Left forelimb (tissue), 1 donor: ENCODE results near the gene ACVRL1.

Experiments used
- DNase-seq: peaks from one replicate; pipeline ENCODE4 v3.0.0-alpha.2; 2018; ENCODE audit warnings: low spot score

ACVRL1 gene

DNA sequence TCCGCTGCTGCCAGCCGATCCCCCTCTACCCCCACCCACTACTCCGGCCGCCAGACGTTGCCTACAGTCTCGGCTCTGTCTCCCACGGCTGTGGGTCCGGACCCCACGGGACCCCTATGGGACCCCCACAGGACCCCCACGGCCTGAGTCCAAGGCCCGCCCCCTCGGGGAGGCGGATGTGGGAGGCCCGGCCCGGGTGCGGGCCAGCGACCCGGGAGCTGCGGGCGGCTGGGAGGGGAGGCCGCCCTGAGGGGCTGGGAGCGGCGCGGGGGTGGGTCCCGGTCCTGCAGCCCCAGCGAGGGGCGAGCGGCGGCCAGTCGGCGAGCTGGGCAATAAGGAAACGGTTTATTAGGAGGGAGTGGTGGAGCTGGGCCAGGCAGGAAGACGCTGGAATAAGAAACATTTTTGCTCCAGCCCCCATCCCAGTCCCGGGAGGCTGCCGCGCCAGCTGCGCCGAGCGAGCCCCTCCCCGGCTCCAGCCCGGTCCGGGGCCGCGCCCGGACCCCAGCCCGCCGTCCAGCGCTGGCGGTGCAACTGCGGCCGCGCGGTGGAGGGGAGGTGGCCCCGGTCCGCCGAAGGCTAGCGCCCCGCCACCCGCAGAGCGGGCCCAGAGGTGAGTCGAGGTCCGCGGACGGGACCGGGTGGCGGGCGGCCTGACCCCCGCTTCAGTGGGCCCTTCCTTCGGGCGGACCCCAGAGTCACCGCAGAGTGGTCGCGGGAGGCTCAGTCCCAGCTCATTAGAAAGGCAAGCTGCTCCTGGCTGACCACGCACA, at the start of gene ACVRL1:
Gene ACVRL1 (plus strand): TSS at position 422 of the 773 bp plus-strand sequence. CDS start 4,971 bp downstream, outside the sequence.
- peak; percentile 84 for DNase-seq

DNA sequence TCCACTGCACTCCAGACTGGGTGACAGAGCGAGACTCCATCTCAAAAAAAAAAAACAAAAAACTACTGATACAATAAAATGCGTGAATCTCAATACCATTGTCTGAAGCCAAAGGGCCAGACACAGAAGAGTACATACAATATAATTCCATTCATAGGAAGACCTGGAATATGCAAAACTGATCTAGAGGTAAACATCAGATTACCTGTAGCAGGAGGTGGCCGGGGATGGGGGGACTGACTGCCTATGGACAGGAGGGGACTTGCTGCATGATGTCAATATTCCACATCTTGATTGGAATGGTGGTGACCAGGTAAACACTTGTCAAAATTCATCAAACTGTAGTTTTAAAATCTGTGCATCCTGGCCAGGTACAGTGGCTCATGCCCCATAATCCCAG, 46.3 kb upstream of the ACVRL1 start:
- no peak for DNase-seq

DNA sequence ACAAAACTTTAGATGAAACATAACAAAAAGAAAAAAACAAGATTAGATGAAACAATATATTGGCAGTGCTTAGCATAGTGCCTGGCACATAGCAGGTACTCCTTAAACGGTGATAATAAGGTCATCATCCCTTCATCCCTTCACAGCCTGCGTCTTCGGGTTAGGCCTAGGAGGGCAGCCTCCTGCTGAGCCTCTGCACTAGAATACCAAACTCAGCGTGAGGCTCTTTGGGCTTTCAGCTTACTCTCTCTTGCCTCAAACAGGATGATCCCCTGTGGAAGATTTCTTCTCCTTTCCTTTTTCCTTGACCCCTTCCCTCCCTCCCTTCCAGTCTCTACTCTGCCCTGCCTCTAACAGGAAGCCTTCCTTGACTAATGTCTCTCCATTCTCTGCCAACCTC, 44.4 kb upstream of the ACVRL1 start:
- no peak for DNase-seq

DNA sequence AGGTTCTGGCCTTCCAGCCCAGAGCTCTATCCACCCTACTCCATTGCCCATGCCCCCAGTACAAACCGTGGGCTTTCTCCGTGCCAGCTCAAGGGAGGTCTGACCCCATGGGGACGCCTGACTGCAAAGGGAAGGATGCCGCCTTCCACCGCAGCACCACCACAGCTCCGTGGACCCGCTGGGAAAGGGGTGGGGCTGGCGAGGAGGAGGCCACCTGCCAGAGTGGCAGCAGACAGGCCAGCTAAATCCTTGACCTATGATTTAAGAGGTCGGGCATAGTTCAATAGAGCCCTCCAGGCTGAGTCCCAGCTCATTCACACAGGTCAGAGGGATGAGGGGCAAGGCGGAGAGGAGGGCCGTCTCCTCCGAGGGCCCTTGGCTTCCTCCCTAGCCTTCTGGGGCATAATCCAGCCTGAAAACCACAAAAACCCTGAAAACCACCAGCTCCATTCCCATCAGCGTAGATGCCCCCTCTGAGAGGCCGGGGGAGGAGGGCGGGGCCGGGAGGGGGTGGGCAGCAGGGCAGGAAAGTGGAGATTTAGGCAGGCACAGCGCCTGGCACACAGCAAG, 43.9 kb upstream of the ACVRL1 start:
- no peak for DNase-seq

DNA sequence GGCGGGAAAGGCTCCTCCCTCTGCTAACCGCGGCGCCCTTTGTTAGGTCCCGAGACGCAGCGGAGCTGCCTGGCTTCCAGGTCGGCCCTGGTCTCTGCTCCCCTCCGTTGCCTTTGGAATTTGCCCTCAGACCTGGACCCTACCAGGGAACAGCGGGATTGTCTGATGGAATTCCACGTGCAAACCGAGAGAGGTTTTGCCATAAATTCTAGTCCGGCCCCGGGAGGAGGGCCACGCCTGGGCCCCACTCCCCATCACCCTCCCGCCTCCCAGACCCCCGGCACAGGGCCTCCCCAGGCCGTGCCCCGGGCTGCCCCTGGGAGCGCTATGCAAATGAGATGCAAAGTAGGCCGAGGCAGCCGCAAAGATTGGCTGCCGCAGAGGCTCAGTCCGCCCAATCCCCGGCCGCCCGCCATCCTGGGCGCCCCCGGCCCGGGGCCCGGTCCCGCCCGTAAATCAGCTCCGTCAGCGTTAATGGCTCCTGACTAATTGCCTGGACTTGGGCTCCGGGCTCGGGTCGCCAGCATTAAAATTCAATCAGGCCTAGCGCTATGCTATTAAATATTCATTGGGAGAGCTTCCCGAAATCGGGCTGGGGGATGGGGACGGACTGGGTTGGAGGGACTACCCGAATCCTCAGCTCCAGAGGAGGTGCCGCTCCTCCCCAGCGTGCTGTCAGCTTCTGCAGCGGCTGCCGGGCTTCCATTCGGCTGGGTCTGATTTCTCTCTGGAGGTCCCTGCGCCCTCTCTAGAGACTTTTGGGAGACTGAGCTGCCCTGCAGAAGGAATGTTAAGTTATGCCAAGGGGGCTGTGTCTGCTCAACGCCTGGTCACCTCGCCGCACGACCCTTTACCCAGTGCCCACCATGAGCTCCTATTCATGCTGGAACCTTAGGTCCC, 43.1 kb upstream of the ACVRL1 start:
- peak; percentile 79 for DNase-seq

DNA sequence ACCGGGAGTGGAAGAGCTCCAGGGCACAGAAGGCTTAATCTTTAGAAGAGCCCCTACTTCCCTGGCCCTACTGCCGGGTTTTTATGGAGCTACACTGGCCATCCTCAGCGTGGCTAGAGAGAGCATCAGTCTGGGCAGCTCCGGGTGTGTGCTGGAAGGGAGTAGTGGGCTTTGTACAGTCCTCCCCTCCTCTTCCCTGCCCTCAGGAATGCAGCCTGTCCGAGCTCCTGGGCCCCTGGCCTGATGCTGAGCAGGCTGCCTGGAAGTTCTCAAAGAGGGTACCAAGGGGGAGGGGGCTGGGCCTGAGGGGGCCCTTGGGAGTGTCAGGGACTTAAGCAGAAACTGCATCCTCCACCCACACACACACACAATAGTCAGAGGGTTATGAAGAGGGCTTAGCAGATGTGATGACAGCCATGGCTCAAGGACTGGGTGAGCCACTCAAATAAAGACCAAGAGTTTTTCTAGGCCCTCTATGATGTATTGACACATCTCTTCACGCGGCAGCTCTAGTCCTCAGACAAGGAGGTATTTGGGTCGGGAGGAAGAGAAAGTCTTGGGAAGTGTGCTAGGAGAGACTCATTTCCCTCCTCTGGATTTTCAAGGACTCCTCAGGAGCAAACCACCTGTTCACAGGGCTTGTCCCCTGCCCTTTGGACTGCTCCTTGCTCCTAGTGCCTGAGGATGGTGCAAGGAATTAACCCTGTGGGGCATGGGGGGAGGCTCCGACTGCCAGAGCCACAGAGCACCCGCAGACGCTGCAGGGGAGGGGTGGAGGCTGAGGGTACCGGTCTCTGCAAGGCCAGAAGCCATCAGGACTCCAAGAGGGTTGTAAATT, 42.3 kb upstream of the ACVRL1 start:
- no peak for DNase-seq

DNA sequence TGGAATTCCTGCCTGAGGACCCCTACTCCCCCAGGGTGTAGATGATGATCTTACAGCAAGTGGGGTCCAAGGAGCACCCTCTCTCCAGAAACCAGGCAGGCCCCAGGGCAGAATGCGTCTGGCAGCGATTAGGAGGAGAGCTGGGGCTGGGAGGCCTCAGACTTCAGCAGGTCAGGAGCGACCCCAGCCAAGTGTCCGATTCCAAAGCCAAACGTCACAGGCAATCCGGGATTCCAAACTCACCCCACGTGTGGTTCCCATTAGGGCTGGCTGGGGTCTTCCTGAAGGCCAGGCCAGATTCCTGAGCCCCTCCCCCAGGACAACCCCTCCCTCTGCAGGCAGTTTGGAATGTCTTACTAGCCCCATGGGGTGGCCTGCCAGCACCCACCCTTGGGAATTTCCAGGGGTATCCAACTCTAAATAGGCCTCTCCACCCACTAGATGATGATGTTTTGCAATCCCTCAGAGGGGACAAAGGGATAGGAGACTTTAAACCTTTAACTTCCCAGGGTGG, 41.5 kb upstream of the ACVRL1 start:
- DNase-seq: peak; percentile 66

DNA sequence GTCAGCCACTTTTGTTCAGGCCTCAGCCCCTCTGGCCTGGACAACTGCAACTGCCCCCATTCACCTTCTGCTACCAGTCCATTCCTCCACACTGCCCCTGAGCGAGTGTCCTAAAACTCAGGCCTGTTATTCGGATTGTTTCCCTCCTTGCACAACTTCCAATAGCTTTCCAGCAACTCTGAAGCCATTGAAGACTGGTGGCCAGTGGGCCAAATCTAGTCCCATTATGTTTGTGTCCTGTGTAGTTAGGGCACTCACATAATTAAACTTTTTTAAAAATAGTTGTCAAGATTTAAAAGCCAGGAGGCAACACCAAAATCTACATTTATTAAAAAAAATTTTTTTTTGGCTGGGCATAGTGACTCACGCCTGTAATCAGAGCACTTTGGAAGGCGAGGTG, 41.0 kb upstream of the ACVRL1 start:
- DNase-seq: no peak

DNA sequence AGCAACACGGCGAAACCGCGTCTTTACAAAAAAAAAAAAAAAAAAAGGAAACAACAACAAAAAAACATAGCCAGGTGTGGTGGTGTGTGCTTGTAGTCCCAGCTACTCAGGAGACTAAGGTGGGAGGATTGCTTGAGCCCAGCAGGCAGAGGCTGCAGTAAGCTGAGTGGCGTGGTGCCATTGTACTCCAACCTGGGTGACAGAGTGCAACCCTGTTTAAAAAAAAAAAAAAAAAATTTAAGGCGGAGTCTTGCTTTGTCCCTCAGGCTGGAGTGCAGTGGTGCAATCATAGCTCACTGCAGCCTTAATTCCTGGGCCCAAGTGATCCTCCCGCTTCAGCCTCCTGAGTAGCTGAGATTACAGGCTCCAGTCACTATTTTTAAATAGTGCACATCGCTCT, 40.5 kb upstream of the ACVRL1 start:
- no peak for DNase-seq

DNA sequence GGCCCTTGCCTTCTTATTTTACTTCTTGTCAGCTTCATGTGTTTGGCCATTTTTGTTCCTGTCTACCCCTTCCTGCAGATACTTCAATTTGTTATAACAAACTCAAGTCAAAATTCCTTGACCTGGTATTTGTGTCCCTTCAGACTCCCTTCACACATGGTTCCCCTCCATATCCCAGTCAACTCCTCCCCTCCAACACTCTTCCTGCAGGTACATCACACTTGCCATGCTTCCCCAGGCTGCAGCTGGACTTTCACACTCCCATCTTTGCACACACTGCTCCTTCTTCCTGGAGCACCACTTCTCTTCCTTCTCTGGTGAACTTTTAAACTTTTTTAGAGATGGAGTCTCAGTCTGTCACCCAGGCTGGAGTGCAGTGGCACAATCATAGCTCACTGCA, 39.9 kb upstream of the ACVRL1 start:
- no peak for DNase-seq

DNA sequence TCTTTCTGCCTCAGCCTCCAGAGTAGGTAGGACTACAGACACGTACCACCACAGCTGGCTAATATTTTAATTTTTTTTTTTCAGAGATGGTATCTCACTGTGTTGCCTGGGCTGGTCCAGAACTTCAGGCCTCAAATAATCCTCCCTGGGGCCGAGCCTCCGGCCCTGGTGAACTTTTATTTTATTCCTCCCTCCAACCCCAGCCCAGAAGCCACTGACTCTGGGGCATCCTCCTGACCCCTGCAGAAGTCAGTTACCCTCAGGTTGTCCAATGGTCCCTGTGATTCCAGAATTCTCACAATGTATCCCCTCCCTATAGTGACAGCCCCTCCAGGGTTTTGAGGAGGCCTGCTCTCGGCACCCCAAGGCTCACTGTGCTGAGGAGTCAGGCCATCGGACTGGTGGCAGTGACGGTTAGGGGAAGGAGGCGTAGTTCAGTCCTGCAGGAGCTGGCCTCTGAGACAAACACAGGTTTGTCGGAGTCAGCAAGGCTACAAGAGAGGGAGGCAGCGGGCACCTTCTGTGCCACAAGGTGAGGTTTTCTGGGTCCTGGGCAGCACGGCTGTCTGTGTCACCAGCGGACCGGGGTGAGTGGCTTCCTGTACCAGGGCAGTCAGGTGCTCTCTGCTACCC, 39.4 kb upstream of the ACVRL1 start:
- DNase-seq: no peak

DNA sequence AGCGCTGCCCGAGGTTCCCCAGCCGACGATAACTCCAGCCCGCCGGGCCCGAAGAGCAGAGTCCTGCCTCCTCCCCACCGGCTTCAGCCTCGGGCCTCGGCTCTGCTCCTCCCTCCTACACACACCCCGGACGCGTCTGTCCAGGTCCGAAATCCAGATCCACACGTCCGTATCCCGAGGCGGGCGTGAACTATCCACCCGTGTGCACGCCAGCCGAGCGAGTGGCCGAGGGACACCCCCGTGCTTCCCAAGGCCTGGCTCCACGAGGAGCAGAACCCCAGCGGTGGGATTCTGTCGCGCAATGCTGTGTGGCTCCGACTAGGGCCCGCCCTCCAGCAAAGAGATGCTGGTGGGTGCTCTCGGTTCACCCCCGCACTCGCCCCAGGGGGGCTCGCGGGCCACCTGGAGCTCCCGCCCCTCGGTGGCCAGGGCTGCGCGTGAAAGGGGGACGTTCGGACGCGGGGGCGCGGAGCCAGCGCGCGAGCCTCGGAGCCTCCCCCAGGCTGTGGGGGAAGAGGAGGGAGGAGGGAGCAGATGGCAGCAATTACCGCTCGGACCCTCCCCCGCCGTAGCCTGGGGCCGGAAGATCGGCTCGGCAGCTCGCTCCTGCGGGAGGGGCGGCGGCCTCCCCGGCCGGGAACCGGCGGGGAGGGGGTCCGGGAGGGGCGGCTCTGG, 38.3 kb upstream of the ACVRL1 start:
- peak; percentile 79 for DNase-seq

DNA sequence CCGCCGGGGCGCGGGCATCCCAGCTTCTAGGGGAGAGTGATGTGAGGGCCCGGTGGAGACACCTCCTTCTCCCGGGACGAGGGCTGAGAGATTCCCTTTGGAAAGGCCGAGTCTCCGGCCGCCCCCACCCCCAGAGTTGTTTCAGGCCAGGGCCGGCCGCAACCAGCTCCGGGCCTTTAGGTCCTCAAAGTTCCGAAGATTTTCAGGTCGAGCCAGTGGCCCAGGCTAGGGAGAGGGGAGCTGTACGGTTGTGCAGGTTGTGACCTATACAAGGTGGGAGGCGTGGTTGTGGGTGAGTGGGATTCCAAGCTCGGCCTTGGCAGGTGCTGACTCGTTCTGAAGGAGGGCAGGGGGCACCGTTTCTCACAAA, 37.8 kb upstream of the ACVRL1 start:
- DNase-seq: no peak

DNA sequence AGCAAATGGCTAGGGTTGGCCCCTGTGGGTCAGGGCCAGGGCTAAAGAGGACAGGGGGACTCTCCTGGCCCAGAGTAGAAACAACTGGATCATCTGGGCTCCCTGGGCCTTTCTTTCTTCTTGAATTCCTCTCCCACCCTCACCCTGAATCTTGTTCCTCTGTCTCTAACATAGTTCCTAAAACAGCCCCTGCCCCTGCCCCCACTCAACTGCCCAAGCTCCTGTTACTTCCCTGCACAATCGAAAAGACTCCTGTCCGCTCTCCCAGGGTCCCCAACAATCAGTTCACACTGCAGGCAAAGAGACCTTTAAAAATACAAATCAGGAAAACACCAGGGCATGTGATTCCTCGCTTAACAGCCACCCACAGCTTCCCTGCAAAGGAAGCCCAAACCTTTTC, 37.4 kb upstream of the ACVRL1 start:
- no peak for DNase-seq

DNA sequence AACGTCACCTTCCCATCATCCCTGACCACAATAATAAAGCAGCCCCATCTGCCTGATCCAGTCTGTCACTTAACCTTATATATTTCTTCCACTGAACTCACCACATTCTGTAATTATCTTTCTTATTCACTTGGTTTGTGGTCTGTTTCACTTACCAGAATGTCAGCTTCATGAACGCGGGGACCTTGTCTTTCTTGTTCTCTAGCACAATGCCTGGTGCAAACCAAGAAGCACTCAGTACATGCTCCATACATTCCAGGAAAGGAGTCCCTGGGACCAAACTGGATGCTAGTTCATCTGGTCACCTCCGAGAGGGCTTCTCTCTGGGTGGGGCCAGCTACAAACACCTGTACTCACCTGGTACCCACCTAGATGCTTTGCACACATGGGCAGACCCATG, 36.8 kb upstream of the ACVRL1 start:
- no peak for DNase-seq

DNA sequence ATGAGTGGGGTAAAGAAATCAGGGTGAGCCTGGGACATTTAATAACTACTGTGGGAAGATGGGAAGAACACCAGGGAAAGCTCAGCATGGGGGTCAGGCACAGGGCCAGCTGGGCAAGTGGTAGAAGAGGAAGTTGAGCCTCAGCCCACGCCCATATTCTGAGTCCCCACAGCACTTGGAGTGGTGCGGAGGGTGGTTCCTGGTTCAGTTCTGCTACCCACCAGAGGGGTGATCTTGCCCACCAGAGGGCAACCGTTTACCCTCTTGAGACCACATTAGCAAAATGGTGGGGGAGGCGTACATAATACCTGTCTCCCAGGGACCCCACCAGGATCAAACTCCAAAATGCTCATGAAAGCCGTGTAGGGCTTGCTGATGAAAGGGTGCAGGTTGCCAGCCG, 36.2 kb upstream of the ACVRL1 start:
- DNase-seq: no peak

DNA sequence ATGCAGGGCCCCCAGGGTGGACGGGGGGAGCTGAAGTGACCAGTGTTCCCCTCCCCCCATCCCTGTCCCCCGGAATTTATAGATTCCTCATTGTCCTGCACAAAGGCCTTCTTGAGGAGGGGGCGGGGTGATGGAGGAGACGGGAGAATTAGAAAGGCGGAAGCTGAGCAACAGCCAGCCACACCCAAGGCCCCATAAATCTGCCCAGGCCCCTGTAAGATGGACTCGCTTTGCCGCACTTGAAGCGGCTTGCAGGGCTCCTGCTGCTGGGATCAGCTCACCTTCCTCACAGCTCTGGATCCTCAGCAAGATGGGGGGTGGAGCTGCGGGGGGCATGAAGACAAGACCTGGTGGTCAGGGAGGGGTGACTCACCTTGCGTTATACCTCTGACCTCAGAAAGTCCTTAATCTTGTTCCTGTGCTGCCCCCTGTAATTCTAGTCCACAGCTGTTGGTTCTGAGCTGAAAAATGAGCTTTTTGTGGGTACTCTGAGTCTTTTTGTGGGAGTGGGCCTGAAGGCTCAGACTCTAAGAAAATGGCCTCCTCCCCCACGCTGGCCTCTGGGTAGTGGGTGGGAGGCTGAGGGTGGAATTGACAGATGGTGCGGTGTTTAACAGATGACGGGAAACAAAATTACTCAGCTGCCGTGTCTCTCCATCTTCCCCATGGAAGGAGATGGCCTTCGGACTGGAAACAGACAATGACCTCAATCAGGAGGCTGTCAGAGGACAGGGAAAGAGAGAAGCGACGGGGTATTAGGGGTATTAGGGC, 35.2 kb upstream of the ACVRL1 start:
- no peak for DNase-seq

DNA sequence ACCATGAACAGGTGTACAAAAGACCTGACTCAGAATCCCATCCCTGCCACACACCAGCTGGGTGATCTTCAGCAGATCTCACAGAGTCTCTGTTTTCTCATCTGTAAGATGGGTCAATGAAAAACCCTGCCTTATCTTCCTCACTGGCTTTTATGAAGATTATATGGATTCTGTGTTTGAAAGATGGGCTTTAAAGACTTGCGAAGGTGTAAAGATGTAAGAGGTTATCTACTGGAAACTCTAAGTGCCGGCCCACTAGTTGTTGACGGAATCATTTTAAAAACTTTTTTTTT, 34.7 kb upstream of the ACVRL1 start:
- no peak for DNase-seq

DNA sequence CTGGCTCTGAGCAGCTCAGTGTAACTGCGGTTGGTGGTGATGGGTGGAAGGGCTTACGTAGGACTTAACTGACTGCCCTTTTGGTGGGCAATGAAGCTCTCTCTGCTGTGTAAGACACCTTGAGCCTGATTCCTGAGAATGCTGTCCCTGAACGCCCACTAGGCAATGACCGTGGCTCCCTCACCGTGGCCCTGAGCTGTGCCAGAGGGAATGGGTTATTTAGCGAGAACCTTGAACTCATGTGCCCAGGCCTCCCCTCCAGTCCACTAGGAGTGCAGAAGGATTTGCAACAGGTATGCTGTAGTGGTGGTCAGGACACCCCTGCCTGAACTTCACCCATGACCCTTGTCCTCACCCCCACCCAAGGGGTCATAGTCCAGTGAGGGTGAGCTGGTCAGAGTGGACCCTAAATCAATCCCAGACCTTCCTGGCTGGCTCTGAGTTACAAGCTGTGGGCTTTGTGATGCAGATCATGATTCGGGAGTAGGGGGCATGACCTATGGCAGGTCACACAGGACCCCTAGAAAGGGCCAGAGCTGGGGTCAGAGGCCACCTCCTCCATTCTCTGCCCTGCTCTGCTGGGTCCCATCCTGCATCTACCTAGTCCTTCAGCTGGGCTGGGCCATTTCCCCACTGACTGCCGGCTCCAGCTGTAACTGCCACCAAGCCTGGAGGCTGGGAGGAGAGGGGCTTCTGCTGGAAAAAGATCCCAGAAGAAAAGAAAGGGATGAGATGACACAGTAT, 33.9 kb upstream of the ACVRL1 start:
- no peak for DNase-seq

DNA sequence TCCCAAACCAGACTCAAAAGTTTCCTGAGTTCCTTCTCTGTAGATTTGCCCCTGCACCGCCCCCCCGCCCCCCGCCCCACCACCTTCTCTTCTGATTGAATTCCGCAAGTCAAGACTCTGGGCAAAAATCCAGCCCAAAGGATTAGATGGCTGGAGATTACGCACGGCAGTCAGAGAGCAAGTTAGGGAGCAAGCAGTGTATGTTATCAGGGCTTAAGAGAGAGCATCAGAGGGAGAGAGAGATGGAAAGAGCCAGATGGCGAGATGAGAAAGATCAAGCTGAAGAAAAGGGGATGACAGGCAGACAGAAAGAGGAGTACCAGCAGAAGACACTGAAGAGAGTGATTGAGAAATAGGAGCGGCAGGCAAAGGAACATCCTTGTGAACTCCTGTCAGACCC, 33.3 kb upstream of the ACVRL1 start:
- no peak for DNase-seq
